HG03103 (cell line): ENCODE measurements around the gene PHACTR3.

ENCODE experiments used
- ATAC-seq: cut with Tn5 transposase; IDR thresholded peaks from one replicate; pipeline ENCODE4 v1.9.1; 2021; ENCODE audit warnings: low read depth; ENCODE audit not compliant: unreplicated experiment

Gene PHACTR3

DNA sequence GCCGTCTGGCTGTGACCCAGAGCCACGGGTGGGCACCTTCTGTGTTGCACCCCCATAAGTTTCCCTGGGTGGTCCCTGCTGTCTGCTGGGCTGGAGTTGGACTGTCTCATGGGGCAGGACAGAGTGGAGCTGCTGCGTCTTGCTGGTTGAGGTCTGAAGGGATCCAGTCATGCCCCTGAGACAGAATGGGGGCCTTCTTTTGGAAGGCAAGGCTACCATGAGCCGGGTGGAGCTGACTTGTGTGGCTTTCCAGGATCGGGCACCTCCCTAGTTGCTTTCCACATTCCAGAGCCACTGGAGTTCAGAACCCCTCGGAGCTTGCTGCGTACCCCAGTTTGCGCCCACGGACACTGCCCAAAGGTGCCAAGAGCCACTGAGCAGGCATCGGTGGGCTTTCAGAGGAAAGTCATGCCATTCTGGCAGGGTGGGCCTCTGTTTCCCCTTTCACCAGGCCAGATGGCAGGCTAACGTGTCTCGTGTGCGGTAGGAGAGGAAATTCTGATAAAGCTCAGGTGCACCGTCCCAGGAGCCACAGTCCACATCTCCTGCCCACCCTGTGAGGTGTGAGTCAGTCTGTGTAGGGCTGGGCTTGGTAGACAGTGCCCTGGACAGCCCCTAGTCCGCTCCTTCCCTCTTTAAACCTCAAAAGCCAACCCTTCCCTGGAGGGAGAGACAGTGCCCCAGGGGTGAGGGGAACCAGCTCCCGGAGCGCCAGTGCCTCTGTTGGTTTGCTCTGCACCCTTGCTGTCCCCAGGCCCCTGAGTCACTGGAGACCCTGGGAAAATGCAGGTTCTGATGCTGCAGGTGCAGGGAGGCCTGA lies 203.8 kb downstream of the PHACTR3 start:
- ATAC-seq, result no peak

DNA sequence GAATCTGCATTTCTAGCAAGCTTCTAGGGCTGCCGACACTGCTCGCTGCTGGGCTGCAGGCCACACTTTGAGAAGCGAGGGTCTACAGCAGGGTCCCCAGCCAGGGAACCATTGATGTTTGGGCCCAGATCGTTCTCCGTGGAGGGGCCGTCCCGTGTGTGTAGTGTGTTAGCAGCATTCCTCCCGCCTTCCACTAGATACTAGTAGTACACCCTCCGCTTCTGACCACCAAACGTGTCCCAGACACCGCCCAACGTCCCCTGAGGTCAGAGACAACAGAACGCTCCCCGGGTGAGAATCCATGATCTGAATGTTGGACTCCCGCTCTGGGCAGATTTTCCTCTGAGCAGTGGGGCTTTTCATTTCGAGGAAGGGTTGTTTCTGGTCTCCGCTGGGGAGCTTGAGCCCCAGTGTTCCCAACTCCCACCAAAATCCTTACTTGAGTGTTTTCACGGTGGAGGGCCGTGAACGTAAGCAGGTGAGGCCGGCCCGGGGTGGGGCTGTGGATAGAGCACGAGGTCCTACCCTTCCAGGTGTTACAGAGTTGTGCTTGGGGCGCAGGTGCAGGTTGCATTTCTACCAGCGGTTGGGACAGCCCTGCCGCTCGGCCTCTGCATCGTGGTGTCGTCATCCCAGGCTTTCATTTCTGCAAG lies 204.5 kb downstream of the PHACTR3 start:
- no peak for ATAC-seq

DNA sequence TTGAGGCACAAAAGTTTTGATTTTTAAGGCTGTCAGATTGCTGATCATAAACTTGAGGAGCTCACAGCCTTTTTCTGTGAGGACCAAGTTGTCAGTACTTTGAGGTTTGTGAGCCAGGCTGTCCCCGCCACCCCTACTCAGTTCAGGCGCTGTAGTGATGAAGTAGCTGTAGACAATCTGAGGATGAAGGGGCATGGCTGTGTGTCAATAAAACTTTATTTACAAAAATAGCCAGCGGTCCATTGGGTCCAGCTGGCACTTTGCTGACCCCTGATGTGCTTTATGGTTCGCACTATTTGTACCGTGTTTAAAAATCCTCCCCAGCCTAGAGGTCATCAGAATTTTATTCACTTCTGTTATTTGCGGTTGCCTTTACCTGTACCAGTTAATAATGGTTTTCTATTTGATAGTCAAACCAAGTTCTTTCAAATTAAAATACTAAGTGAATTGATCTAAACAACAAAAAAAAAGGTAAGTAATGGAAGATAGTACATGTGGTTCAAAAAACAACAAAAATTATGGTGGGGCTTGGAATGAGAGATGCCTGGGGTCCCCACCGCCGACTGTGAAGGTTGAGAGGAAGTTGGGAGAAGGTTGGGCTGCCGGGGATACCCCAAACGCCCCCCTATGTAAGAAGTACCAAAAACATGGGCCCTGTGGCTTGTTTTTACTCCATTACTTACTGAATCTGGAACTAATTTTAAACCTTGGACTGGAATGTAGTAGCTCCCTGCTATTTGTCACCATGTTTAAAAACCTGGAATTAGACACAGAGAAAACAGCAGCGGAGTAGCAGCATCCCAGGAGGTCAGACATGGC lies 205.5 kb downstream of the PHACTR3 start:
- no peak for ATAC-seq

DNA sequence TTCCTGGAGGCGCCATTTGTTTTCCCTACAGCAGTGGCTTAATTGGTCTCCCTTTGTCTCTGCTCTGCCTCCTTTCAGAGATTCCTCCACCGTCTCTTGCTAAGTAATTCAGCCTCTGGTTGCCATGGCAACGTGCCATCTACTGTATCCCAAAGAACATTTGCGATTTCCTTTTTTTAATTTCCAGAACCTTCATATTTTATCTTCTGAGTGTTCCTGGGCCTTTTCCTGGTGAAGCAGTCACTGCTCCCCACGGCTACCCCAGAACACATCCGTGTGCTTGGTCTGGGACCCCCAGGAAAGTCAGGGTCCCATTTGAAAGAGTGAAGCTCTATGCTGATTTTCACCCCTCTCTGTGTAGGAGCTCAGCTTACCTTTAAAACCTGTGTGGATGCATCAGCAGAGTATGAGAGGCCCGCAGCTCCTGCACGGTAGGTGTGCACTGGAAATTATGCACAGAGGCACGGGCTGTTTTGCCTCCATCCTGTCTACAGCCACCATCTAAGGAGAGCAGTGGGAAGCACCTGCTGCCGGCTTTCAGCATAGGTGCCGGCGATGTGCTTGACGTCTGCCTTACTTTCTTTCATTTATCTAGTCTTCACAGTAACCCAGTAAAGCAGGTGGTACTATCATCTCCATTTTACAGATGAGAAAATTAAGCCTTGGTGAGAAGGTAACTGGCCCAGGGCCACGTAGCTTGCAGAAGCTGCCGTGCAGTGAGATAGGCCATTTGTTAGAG lies 206.3 kb downstream of the PHACTR3 start:
- no peak for ATAC-seq

DNA sequence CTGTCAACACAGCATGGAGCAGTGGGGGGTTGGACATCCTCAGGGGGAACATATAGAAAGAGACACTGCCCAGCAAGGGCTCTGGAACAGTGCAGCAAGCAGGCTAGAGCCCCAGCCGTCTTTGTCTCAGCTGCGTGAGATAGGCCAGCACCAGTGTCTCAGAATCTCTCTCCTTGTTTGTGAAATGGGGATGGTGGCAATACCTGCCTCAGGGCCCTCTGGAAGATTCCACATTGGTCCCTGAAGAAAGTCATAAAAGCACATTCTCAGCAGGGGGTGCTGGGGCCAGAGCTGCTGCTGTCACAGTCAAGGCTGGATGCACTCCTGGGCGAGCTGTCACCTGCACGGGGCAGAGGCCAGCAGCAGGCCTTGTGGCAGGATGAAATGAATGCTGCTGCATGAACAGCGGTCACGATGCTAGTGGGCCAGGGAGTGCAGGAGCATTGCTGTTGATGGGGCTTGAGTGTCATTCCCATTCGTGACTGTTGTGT lies 207.4 kb downstream of the PHACTR3 start:
- ATAC-seq, result no peak

DNA sequence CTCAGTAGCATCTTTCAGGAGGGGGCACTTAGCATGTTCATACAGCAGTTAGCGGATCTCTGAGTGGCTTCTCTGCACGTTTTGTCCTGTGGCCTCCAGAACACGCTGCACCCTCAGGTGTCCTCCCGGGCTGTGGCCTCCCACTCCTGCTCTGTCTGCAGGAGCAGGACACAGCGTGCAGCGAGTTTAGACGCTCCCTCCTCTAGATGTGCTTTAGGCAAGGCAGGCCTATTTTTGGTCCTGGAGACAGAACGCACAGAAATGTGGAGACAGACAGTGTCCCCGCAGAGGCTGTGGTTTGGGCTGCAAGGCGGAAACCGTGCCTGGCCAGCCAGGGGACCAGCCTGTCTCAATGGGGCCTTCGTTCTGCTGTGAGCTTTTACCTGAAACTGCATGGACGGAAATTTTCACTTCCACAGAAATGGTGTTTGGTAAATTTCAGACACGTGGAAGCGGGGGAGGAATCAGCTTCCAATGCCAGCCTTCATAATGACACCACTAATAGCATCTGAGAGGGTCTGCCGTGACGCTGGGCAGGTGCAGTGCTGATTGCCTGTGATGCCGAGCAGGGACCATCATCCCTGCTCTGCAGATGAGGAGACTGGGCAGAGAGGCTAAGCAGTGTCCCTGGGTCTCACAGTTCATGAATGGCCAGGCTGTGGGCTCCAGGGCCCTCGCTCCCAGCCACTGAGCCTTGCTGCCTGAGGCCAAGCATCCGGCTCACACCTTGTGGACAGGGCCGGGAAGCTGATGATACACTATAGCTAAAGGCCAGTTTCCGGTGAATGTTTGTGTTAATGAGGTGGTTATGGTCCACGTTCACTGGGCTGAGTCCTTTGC lies 208.2 kb downstream of the PHACTR3 start:
- no peak for ATAC-seq

DNA sequence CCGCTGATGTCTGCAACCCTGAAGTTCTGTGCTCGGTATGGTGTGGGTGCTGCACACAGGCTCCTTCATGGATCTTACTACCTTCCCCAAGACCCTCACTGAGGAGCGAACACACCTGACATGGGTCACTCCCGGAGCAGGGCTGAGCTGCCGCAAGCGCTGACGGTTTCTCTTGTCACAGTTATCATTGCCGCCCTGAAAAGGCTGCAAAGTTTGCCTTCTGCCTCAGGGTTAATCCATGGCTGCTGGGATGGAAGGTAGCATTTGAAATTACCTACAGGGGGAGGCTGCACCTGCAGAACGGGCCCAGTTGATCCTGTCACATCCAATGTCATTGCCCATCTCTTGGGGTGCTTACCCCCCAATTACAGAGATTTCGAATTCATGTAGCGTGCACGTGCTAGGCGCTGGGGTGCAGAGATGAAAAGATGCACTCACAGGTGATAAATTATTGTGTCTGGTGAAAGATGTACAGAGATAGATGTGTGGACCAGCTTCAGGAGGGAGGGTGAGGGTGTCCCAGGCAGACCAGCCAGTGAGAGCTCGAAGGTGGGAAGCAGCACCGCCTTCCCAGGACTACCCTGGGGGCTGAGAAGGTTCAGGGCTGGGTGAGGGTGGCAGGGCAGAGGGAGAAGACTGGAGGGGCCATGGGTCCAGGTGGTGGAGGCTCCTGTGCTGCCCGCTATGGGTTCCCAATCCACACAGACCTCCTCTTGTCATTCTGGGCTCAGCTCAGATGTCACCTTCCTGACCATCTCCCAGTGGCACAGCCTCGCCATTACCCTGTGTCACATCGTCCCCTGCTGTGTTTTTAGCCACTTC lies 209.0 kb downstream of the PHACTR3 start:
- ATAC-seq, result no peak

DNA sequence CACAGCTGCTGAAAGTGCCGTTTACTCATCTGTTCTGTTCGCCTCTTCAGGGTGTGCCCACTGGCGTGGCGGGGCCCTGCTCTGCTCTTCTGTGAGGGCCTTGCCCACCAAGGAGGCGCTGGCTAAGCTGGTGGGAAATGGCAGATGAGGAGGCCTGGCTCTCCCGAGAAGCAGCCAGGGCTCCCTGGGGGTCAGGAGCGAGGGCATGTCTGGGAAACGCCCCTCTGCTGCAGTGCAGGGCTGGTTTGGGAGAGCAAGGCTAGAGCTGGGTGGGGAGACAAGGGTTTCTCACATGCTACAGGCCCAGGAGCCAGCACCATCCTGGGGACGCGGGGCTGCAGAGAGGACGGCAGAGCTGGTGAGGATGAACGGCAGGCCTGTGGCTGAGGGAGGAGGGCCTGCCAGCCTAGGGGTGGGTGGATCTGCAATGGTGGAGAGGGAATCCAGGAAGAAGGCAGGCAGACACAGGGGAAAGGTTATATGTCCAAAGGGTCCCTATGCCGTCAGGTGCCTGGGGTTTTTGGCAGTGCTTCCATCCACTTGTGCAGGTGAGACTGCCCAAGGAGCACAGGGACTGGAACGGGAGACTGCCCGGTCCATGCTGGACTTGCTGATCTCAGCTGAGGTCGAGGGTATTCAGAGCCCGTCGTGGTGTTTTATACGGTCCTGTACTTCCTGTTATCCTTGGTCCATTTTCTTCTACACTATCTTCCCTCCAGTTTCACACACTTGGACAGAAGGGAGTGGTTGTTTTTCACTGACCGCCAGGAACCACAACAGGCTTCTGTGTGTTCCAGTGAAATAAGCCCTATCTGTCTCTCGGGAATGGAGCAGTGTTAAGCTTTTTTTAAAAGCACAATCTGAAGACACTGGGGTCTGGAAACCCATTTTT lies 209.9 kb downstream of the PHACTR3 start:
- ATAC-seq, result no peak

DNA sequence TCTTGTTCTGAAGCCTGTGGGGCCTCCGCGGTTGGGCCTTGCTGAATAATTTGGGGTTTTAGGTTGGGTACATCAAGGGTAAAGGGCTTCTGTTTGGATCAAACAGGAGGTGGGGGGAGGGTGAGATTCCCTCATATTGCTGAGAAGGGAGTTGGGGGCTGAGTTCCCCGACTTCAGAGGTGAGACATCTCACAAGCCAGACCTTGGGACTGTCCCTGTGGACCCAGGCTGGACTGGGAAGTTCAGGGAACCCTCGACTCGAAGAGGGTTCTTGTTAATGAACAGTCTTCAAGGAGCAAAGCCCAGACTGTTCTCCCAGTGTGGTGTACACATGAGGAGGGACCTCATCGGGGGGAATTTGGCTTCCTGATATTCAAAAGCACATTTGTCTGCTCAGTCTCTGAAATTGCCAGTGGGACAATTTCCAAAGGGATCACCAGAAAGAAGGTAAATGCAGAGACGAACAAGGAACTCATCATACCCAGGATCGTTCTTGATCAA lies 210.6 kb downstream of the PHACTR3 start:
- no peak for ATAC-seq

DNA sequence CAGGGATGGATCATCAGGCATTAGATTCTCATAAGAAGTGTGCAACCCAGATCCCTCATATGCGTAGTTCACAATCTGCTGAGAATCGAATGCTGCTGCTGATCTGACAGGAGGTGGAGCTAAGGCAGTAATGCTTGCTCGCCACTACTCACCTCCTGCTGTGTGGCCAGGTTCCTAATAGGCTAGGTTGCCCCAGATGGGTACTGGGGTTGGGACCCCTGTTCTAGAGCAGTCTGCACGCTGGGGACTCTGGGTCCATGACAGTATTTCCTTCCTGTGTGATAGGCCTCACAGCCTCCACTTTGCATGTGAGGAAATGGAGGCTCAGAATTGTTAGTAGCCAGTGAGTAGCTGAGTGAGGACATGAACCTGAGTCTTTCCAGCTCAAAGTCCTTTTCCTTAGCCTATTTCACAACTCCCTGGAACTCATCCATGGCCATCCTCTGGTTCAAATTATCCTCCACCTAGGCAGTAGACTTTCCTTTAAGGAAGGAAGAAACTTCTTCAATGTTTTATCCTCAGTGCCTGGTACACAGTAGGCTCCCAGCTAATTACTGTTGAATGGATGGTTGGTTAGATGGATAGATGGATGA lies 211.9 kb downstream of the PHACTR3 start:
- ATAC-seq, result no peak

DNA sequence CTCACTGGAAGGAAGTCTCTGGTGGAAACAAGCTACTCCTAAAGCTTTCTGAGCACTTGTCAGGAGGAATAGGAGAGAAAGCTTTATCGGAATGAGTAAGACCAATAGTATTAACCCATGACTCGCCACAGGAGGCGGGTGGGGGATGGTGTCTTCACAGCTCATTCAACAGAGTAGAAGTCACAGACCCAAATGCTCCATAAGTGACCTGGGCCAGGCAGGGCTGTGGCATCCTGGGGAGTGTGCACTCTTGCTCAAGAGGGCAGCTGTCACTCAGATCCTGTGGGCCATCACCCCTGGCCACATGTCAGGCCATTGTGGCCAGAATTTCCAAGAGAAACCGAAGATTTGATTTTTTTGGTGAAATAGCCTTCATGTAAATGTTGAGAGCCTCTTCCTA lies 213.1 kb downstream of the PHACTR3 start:
- ATAC-seq, result no peak

DNA sequence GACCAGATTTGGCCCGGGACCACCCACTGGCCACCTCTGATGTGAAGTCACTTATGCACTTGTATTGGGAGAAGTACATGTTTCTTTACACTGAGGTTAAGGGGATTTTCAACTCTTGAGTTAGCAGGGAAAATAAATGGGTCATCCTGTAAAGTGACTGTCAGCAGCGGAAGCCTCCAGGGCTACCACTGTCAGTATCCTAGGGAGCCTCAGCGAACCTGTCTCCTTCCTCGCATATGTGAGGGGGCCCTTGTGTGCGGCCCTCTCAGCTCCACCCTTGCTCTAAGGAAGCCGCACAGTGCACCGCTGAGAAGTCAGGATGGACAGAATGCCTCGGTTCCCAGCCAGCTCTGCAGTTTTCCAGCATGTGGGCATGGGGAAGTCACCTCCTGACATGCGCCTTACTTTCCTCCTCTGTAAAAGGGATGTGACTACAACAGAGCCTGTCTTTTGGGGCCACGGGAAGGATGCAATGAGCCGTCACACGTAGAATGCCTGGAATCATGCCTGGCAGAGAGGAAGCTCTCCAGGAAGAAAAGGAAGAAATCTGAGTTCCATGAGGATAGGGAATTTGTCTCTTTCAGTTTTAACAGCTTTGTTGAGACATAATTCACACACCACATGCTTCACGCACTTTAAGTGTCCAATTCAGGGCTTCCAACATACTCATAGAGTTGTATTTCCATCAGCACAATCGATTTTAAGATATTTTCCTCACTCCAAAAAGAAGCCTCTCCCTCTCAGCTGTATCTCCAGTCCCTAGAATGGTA lies 213.7 kb downstream of the PHACTR3 start:
- ATAC-seq, result no peak

DNA sequence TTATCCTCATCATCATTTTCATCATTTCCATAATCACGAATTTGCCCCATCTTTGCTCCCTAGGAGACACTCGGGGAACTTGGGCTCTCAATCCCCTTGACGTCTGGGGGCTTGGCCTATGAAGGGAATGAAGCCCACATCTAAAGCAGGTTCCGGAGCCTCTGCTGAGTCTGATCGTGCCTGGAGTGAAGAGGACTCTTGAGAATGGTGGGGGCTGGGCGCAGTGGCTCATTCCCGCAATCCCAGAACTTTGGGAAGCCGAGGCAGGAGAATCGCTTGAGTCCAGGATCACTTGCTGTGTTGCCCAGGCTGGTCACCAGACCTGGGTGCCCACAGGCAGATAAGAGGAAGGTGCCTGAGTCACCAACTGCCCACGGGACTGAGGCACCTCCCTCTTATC lies 214.6 kb downstream of the PHACTR3 start:
- no peak for ATAC-seq

DNA sequence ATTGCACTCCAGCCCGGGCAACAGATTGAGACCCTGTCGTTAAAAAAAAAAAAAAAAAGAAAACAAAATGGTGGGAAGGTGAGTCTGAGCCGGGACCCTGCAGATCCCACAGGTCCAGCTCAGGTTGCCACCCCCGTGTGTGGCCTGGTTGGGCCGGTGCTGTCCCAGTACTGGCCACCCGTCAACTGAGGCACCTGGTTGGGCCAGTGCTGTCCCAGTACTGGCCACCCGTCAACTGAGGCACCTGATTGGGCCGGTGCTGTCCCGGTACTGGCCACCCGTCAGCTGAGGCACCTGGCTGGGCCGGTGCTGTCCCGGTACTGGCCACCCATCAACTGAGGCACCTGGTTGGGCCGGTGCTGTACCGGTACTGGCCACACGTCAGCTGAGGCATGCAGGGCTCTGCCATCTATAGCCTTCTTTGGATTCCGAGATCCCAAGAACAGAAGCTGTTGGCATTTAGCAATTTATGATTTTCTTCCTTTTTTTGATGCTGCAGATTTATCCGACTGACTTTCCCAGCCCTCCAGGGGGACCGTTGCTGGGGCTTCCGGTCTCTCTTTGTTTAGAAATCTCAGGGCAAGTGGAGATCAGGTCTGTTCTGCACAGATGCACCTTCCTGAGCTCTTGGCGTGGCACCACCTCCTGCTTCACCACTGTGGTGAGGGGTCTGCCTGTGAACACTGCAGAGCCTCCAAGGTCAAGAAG lies 215.3 kb downstream of the PHACTR3 start:
- ATAC-seq, result no peak

DNA sequence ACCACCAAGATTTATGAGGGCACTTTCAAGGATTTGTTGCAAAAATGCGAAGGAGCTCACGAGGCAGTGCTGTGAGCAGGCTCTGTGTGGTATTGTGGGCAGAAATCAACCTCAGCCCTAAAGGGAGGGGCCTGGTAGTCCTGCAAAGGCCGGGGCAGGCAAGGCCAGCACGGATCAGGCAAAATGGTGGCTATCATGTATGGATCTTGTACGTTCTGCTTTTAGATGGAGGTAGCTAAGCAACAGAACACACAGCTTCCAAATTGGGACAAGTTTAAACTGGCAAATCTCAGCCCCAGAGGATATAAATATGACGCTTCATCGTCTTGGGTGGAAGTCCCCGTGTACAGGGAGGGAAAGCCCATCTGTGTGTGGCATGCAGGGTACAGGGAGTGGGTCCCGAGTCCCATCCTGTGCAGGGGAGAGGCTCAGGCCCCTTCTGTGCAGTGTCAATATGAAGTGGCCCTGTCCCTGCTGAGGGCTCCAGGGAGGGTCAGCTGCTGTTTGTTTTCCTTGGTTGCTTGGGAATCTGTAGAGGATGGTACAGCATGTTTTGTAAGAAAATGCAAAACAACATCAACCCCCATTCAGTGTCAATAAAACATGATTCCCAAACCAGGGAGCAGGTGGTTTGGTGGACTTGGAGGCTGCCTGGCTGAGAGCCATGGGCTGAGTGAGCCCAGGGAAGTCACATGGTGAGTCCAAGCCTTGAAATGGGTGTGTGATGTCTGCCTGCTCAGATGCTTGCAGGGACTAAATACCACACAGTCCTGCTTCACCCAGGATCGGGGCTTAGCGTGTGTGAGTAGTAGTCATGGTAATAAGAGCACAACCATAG lies 216.1 kb downstream of the PHACTR3 start:
- ATAC-seq, result no peak
